ENCODE results near the gene CDK5RAP3. TPM values are rescaled to one million over a fixed set of nuclear protein-coding genes. Genes with fewer than 3 reads are reported as not detected.

Gene CDK5RAP3
- total and polyA plus RNA-seq, 2 of the 13 experiments (the other 11 are each of a cell fraction or from before 2014, with no cell fraction given): 128 to 154 TPM

DNA sequence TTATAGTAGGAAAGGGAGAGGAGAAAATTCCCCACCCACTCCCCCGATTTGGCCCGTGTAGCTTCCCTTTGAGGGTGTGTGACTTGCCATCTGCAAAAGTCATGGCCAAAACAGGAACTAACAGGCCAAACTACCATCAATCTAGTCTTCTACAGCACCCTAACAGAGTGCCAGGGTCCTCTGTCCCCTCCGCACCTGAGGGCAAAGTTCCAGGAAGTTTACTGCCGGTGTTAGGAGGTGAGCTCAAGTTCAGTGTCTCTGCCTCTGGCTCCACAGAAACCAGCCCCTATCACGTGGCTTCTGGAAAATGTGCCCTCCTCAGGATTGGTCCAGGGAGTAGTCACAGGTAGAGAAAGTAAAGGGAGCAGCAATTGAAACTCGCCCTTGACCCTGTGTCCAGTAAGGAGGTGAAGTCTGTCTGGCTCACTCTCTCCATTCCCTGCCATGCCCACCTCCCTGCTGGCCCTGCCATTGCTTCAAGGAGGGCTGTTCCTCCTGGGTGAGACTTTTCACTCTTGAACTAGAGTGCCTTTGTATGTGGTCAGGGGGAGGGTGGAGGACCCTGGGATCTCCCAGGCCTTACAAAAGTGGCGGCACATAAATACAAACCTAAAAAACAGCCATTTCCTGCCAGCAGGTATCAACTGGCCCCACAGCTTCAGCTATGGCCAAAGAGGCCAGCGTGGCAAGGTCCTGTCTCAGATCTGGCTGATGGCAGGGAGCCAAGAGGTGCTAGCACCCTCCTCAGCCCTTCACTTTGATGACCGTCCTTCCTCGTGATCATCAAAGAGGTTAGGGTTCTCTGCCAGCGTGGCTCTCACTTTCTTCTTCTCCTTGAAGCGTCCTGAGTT is 18.5 kb upstream of the CDK5RAP3 start (continued):
- no peak for TF ChIP-seq SRF (IDR thresholded peaks at IDR 0.05; ENCODE audit: low read depth, low read length)
- no peak for TF ChIP-seq TBP (CRISPR knock-in tag; IDR thresholded peaks at IDR 0.05)
- TF ChIP-seq ZNF460 (CRISPR knock-in tag; IDR thresholded peaks at IDR 0.05; ENCODE audit: borderline replicate concordance): no peak
- no peak for TF ChIP-seq SCMH1 (CRISPR knock-in tag; IDR thresholded peaks at IDR 0.05; ENCODE audit: borderline replicate concordance)
- TF ChIP-seq PPARG (CRISPR knock-in tag; conservative IDR thresholded peaks at IDR 0.05): peak; percentile 71; the same call in 1 of the 2 replicates
- no peak for TF ChIP-seq ZNF773 (CRISPR knock-in tag; IDR thresholded peaks at IDR 0.05; ENCODE audit: borderline replicate concordance)
- peak; percentile 24; the same call in 1 of the 2 replicates for TF ChIP-seq ZNF337 (CRISPR knock-in tag; IDR thresholded peaks at IDR 0.05; ENCODE audit: borderline replicate concordance, low read depth)
- peak; percentile 59; the same call in 1 of the 2 replicates for TF ChIP-seq DNMT1 (CRISPR knock-in tag; IDR thresholded peaks at IDR 0.05)
- TF ChIP-seq SETDB1 (CRISPR knock-in tag; IDR thresholded peaks at IDR 0.05; ENCODE audit: borderline replicate concordance): no peak
- TF ChIP-seq PCBP2 (optimal IDR thresholded peaks at IDR 0.05; ENCODE audit: low read depth, low read length, poor library complexity, severe bottlenecking): no peak
- TF ChIP-seq, protein P1, sequence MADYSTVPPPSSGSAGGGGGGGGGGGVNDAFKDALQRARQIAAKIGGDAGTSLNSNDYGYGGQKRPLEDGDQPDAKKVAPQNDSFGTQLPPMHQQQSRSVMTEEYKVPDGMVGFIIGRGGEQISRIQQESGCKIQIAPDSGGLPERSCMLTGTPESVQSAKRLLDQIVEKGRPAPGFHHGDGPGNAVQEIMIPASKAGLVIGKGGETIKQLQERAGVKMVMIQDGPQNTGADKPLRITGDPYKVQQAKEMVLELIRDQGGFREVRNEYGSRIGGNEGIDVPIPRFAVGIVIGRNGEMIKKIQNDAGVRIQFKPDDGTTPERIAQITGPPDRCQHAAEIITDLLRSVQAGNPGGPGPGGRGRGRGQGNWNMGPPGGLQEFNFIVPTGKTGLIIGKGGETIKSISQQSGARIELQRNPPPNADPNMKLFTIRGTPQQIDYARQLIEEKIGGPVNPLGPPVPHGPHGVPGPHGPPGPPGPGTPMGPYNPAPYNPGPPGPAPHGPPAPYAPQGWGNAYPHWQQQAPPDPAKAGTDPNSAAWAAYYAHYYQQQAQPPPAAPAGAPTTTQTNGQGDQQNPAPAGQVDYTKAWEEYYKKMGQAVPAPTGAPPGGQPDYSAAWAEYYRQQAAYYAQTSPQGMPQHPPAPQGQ (CRISPR knock-in tag; IDR thresholded peaks at IDR 0.05; ENCODE audit: borderline replicate concordance): peak; percentile 41; the same call in 1 of the 2 replicates
- no peak for TF ChIP-seq ZFP62 (CRISPR knock-in tag; IDR thresholded peaks at IDR 0.05)
- no peak for TF ChIP-seq TEAD2 (CRISPR knock-in tag; IDR thresholded peaks at IDR 0.05)
- no peak for TF ChIP-seq ARID2 (CRISPR knock-in tag; IDR thresholded peaks at IDR 0.05; ENCODE audit: borderline replicate concordance)
- TF ChIP-seq ZNF10 (CRISPR knock-in tag; IDR thresholded peaks at IDR 0.05; ENCODE audit: borderline replicate concordance, low read depth): no peak
- TF ChIP-seq ATF1 (CRISPR knock-in tag; IDR thresholded peaks at IDR 0.05): no peak
- peak; percentile 82 for TF ChIP-seq POGZ (CRISPR knock-in tag; IDR thresholded peaks at IDR 0.05)
- TF ChIP-seq, protein P2, sequence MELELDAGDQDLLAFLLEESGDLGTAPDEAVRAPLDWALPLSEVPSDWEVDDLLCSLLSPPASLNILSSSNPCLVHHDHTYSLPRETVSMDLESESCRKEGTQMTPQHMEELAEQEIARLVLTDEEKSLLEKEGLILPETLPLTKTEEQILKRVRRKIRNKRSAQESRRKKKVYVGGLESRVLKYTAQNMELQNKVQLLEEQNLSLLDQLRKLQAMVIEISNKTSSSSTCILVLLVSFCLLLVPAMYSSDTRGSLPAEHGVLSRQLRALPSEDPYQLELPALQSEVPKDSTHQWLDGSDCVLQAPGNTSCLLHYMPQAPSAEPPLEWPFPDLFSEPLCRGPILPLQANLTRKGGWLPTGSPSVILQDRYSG (CRISPR knock-in tag; IDR thresholded peaks at IDR 0.05): no peak
